ENCODE results near the gene PSG3.
"Not testable (repeated sequence)": the region's sequence is repeated elsewhere in the genome, so short reads cannot be mapped to it uniquely, and the experiment has no call there.

DNA sequence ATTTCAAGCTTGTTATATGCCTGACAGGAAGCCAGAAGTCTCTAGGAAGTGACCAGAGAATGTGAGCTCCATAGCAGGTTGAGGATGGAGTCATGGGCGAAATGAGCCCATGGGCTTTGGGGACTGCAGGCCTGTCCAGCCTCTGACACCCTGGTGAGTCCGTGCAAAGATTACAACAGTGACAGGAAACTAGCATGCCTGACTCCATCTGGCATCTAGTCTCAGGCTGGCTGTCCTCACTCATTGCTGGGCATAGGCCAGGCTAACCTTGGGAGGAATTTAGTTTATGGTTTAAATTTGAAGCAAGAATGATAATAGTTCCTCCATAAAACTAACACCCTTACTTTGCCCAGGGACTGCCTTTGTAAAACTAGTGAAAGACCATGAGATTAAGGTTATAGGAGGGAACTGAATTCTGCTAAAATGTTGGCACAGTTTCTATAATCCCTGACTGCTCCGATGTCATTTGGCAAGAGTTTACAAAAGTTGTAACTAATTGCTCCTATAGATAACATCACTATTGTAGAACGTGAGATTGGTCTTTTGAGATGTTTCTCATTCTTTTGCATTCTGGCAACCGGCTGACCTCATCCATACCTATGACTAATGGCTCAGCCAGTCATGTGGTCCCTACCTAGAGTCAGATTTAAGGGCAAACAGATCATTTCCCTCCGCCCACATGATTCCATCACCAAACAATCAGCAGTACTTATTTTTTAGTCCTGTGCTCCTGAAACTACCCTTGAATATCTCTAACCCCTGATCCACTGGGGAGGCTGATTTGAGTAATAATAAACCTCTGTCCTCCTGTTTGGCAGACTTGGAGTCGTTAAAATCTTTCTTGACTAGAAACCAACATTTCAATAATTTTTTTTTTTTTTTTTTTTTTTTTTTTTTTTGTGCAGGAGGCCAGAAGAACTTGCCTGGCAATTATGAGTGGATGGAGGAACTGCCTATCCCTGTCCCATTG is 21.0 kb upstream of the PSG3 start:
- not testable (repeated sequence) for TF ChIP-seq EP300 (IDR thresholded peaks at IDR 0.05)
- TF ChIP-seq, protein P1, sequence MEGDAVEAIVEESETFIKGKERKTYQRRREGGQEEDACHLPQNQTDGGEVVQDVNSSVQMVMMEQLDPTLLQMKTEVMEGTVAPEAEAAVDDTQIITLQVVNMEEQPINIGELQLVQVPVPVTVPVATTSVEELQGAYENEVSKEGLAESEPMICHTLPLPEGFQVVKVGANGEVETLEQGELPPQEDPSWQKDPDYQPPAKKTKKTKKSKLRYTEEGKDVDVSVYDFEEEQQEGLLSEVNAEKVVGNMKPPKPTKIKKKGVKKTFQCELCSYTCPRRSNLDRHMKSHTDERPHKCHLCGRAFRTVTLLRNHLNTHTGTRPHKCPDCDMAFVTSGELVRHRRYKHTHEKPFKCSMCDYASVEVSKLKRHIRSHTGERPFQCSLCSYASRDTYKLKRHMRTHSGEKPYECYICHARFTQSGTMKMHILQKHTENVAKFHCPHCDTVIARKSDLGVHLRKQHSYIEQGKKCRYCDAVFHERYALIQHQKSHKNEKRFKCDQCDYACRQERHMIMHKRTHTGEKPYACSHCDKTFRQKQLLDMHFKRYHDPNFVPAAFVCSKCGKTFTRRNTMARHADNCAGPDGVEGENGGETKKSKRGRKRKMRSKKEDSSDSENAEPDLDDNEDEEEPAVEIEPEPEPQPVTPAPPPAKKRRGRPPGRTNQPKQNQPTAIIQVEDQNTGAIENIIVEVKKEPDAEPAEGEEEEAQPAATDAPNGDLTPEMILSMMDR (IDR thresholded peaks at IDR 0.05), result not testable (repeated sequence)
